Ishikawa (cell line): ENCODE data around the gene HTT.

Experiments
- CEBPB ChIP-seq: IDR thresholded peaks from 2 replicates; pipeline ENCODE4 v1.6.1; 2012
- CREB1 ChIP-seq: IDR thresholded peaks from 2 replicates; pipeline ENCODE4 v1.6.1; 2012; ENCODE audit warnings: low read depth
- EGR1 ChIP-seq: IDR thresholded peaks from 2 replicates; pipeline ENCODE4 v1.6.1; 2012
- EP300 ChIP-seq: IDR thresholded peaks from 2 replicates; pipeline ENCODE4 v1.6.1; 2012; ENCODE audit warnings: borderline replicate concordance

DNA sequence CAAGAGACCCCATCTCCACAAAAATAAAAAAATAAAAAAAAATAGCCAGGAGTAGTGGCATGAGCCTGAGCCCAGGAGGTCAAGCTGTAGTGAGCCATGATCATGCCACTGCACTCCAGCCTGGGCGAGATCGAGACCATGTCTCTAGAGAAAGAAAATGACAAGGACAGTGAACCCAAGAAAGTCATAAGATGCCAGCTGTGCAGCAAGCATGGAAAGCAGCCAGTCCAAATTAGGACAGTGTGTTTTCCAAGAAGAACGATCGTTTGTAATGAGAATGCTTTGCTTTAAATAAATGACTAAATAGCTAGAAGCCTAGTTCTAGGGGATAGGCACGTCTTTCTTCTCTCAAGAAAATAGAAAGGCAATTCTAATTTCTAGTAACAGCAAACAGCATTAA, 116.1 kb downstream of the HTT start:
- TF ChIP-seq CEBPB (no peak), CREB1 (no peak), EP300 (no peak), EGR1 (no peak)
